Hindlimb muscle (tissue), 1 donor: ENCODE measurements around the gene NEURL2. TPM values are rescaled to one million over a fixed set of nuclear protein-coding genes. Genes with fewer than 3 reads are reported as not detected.

ENCODE experiments used
- DNase-seq: peaks from one replicate; pipeline ENCODE4 v3.0.0-alpha.2; 2013
- polyA plus RNA-seq: library from polyadenylated mRNA; unstranded; fragments of 120-200 nt; gene quantifications from one replicate; pipeline ENCODE4 v1.2.1, GENCODE V29; 2013; ENCODE audit not compliant: insufficient read length

Gene NEURL2
- polyA plus RNA-seq, 1 donor = 24.5 TPM

DNA sequence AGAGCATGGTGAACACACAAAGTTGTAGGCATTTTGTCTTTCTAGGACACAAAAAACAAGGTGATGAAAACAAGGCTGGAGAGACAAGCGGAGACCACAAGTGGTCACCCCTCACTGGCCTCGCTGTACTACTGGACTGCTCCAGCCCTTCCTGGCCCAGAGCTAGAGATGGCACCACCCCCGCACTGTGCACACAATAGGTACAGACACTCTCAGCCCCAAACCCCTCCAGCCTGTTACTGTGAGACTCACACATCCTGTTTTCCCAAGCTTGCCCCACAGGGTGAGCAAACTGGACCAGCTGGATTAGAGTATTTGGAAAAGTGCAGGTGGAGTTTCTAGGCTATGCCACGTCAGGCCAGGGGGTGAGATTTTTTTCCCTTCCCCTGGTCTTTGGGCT, 18.4 kb downstream of the NEURL2 start:
- DNase-seq = no peak

DNA sequence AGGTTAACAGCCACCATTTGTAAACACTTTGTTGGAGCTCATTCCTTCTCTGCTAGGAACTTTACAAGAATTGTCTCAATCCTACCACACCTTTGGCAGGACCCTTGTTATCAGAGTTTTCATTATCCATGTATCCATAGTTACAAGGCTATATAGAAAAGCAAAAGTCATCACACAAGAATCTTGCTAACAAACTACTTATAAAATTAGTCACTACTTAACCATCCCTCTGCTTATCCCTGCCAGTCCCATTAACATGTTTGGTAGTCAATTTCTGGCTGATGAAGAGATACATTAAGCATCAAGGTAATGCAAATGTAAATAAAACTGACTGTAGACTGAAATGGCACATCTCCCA, 23.2 kb downstream of the NEURL2 start:
- no peak for DNase-seq

DNA sequence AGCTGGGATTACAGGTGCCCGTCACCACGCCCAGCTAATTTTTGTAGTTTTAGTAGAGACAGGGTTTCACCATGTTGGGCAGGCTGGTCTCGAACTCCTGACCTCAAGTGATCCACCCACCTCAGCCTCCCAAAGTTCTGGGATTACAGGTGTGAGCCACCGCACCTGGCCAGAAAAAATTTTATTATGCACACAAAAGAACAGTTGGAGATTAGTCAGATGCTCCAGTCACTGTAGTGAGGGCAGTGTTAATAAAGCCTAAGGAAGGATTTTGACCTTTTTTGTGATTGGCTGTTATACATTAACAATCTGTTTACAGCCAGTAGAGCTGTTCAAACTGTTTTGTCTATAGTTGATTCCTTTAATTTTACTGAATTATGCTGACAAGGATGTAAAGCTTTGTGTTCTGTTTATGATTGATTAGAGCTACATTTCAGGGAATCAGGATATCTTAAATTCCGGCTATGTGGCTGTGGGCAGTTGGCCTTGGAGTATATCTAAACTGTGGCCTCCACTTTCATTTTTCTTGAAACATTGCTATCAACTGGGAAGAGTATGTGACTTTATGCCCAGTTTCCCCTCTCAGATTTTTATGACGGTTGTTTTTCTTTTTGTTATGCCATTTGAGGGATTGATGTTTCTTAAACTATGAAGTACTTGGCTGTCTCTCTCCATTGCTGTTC, 23.7 kb downstream of the NEURL2 start:
- DNase-seq = no peak

DNA sequence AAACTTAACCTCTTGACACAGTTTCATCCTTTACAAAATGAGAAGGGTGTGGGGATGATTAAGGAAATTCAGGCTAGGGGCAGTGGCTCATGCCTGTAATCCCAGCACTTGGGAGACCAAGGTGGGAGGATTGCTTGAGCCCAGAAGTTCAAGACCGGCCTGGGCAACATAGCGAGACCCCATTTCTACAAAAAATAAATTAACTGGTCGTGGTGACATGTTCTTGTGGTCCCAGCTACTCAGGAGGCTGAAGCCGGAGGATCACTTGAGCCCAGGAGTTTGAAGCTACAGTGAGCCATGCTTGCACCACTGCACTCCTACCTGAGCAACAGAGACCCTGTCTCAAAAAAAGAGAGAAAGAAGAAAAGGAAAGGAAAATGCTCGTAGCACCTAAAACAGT, 24.6 kb downstream of the NEURL2 start:
- no peak for DNase-seq

GRCh38 chr20:45863543-45864470, 27.2 kb downstream of the NEURL2 start:
- DNase-seq = no peak

DNA sequence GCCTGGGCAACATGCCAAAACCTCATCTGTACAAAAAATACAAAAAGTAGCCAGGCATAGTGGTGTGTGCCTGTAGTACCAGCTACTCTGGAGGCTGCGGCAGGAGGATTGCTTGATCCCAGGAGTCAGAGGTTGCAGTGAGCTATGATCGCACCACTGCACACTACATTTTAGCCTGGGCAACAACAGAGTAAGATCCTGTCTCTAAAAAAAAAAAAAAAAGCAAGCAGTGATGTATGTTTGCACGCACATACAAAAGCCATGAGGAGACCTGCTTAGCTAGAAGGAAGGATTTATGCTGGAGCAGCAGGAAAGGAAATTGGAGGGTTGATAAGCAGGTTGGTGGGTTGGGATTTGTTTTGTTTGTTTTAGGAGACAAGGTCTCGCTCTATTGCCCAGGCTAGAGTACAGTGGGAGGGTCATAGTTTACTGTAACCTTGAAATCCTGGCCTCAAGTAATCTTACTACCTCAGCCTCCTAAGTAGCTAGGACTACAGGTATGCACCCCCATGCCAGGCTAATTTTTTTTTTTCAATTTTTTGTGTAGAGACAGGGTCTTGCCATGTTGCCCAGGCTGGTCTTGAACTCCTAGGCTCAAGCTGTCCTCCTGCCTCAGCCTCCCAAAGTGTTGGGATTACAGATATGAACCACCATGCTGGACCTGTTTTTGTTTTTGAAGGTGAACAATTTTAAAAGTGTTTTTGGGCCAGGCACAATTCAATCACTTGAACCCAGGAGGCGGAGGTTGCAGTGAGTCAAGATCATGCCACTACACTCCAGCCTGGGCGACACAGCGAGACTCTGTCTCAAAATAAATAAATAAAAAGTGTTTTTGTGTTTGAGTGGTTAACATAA, 29.6 kb downstream of the NEURL2 start:
- DNase-seq = no peak

- no peak for DNase-seq
Measured at GRCh38 chr20:45860560-45861220, 30.3 kb downstream of the NEURL2 start.

DNA sequence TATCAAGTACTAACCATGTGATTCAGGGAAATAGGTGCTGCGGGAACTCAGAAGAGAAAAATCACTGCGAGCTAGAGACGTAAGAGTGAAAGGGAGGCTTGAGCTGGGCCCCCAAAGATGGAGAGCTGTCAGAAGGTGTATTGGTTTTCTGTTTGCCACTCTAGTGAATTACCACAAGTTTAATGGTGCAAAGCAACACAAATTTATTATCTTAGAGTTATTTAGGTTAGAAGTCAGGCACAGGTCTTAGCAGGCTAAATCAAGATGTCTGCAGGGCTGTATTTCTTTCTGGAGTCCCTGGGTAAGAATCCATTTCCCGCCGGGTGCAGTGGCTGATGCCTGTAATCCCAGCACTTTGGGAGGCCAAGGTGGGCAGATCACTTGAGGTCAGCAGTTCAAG, 31.1 kb downstream of the NEURL2 start:
- no peak for DNase-seq

DNA sequence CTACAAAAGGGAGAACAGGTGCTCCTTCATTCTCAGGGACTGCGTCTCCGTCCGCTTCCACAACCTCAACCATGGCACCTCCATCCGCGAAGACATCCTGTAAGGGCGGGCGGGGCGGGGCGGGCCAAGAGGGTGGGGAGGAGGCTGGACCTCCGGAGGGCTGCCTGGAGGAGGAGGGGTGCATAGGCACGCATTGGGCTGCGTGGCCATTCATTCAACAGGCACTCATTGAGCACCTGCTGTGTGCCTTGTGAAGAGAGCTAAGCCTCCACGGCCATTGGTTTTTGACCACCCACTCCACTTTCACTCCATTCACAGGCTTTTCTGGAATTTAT, 33.2 kb downstream of the NEURL2 start:
- no peak for DNase-seq

GRCh38 chr20:45857114-45857881, 33.7 kb downstream of the NEURL2 start, which contains the start of the genes ACOT8 and ZSWIM3:
Gene ACOT8, minus strand, starts transcription at chr20:45857392. Its CDS starts 77 bp downstream, at chr20:45857315.
Gene ZSWIM3, plus strand, starts transcription at chr20:45857614. Its CDS starts 212 bp downstream, at chr20:45857826.
- peak; percentile 100 for DNase-seq

GRCh38 chr20:45853484-45853883, 37.5 kb downstream of the NEURL2 start:
- no peak for DNase-seq

DNA sequence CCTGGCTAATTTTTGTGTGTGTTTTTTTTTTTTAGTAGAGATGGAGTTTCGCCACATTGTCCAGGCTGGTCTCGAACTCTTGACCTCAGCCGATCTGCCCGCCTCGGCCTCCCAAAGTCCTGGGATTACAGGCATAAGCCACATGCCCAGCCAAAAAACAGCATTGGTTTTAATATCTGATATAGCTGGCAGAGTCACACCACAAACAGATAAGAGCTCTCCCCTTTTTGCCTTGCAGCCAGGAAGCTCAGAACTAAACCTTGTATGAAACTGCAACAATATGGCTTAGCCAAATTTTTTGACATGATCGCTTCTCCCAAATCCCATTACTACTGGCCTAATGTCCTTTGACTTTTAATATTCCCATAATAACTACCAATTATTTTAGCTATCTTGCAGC, 38.7 kb downstream of the NEURL2 start:
- DNase-seq = no peak

- no peak for DNase-seq
Measured at GRCh38 chr20:45851501-45851900, 39.5 kb downstream of the NEURL2 start.

- no peak for DNase-seq
Measured at GRCh38 chr20:45850926-45851325, 40.1 kb downstream of the NEURL2 start.

- DNase-seq = no peak
Measured at GRCh38 chr20:45850238-45850637, 40.8 kb downstream of the NEURL2 start.

DNA sequence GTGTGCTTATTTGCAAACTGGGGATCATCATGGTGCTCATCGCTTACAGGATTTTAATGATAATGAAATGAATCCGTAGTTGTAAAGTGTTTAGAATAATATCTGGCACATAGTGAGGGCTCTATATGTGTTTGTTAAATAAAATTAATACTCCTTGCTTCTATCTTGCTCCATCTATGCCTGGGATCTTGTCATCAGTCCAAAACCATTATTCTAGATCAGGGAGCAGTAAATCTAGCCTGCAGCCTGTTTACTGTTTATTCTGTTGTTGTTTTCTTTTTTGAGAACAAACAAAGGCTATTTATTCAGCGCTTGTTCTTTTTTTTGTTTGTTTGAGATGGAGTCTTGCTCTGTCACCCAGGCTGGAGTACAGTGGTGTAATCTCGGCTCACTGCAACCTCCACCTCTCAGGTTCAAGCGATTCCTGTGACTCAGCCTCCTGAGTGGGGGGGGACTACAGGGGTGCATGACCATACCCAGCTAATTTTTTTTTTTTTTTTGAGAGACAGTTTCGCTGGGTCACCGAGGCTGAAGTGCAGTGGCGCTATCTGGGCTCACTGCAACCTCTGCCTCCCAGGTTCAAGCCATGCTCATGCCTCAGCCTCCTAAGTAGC, 41.9 kb downstream of the NEURL2 start:
- DNase-seq = no peak

DNA sequence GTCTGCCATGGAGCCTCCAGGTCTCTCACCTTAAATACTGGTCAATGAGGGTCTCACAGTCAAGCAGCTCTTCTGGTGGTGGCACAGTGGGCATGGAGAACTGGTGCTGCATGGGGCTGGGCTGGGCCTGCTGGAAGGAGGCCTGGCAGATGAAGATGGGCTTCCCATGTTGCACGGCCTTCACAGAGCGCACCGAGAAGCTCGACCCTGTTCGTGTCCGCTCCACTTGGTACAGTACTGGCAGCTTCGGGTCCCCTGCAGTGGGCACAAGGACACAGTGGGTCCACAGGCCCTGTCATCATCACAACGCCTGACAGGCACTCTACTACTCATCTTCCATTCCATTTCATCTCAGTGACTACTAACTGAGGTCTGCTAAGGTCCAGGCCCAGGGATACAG, 42.6 kb downstream of the NEURL2 start:
- DNase-seq = no peak

GRCh38 chr20:45845452-45845851, 45.6 kb downstream of the NEURL2 start:
- no peak for DNase-seq

DNA sequence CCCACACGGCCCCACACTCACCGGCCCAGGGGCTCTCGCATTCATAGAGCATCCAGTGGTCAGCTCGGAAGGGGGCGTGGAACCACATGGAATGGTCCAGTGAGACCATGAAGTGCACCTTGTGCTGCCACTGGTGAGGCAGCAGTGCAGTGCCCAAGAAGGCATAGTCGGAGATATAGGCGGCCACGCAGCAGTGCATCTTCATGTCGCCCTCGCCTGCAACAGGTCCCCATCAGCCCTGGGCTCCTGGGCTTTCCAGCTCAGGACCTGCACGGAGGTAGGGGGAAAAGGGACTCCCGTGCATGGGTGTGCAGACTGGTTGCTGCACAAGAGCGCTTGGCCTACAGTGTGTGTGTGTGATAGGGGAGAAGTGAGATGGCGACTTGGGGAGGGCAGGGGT, 47.5 kb downstream of the NEURL2 start:
- no peak for DNase-seq

GRCh38 chr20:45842169-45842812, 48.7 kb downstream of the NEURL2 start:
- no peak for DNase-seq
